Measurements from ENCODE around the gene THRAP3. TPM values are rescaled to one million over a fixed set of nuclear protein-coding genes. Genes with fewer than 3 reads are reported as not detected.

The THRAP3 gene
- total RNA-seq, result 100 to 1,000 TPM; 149 to 182 TPM

DNA sequence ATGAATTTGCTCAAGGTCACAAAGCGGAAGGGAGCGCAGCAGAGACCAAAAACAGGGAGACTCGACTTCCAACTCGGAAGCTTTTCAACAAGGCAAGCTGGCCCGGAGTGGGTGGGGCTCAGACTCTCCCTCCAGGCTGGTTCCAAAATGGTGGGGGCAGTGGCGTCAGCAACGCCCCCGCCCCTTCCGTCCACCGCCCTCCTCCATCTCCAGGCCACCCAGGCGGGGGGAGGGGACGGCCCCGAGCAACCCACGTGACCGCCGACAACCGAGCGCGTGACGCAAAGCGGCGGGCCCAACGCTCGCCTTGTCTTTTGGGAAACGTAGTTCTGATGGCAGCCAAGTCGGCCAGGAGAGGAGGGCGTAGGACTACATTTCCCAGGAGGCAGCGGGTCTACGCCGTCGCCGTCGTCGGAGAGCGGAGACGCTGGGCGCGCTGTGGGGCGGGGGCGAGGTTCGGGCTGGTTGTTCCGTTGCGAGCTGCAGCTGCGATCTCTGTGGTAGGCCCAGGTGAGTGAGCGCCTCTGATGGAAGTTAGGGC is at the start of gene THRAP3:
Gene THRAP3, plus strand, starts transcription at position 448 of the 541 bp plus-strand sequence. CDS start 58,121 bp downstream, outside the sequence.
- Mint-ChIP-seq H3K4me3 (peak within 1 kb of the TSS; percentile 96), H3K27me3 (no peaks in the 10 kb centered on the region), H3K27ac (peak within 1 kb of the TSS; percentile 100), H3K4me1 (peaks cover 28% of the 10 kb centered on the region), H3K9me3 (ENCODE audit: low read depth) (no peaks in the 10 kb centered on the region), H3K36me3 (ENCODE audit: low read depth) (peaks cover 28% of the 10 kb centered on the region)
- DNase-seq (peak; percentile 100), ATAC-seq (peak; percentile 93)
- ChIA-PET POLR2A (interaction anchor here (0.6 to 2.0 kb wide), 14 partner anchors 13 to 455 kb away, joined by 3 to 17 read pairs (median 4); partner anchors contain the start of genes CLSPN, EVA1B, MAP7D1 and MRPS15), CTCF (interaction anchor here (0.5 to 3.1 kb wide), 19 partner anchors 15 to 617 kb away, joined by 3 to 32 read pairs (median 4); partner anchors contain the start of genes SH3D21 and TRAPPC3)
- intact Hi-C loops (cut with DNase I, micrococcal nuclease), result loop anchor here (1.0 to 10.0 kb wide), 20 partner anchors 36 to 1466 kb away; partner anchors contain the start of genes TRAPPC3 (in 2 of the 2), ADPRS (in 1 of the 2), AGO1 (in 1 of the 2) and AGO3 (in 1 of the 2)

- ATAC-seq, result no peak
- DNase-seq, result no peak
- POLR2A ChIA-PET, result no interaction called here
- no peak overlapping the region for H3K4me3 Mint-ChIP-seq
- no peaks in the 10 kb centered on the region for H3K9me3 Mint-ChIP-seq (ENCODE audit: low read depth)
- CTCF ChIA-PET, result interaction anchor here (0.9 to 1.8 kb wide), 2 partner anchors 14 to 49 kb away, joined by 4 read pairs; partner anchors contain the start of gene THRAP3
- intact Hi-C loops (cut with DNase I, micrococcal nuclease), result no loop called here
- peaks cover 46% of the 10 kb centered on the region for H3K36me3 Mint-ChIP-seq (ENCODE audit: low read depth)
- H3K4me1 Mint-ChIP-seq, result peaks cover 13% of the 10 kb centered on the region
- no peak overlapping the region for H3K27ac Mint-ChIP-seq
- no peaks in the 10 kb centered on the region for H3K27me3 Mint-ChIP-seq
Observed at GRCh38 chr1:36174713-36175112, 49.5 kb upstream of the THRAP3 start.

DNA sequence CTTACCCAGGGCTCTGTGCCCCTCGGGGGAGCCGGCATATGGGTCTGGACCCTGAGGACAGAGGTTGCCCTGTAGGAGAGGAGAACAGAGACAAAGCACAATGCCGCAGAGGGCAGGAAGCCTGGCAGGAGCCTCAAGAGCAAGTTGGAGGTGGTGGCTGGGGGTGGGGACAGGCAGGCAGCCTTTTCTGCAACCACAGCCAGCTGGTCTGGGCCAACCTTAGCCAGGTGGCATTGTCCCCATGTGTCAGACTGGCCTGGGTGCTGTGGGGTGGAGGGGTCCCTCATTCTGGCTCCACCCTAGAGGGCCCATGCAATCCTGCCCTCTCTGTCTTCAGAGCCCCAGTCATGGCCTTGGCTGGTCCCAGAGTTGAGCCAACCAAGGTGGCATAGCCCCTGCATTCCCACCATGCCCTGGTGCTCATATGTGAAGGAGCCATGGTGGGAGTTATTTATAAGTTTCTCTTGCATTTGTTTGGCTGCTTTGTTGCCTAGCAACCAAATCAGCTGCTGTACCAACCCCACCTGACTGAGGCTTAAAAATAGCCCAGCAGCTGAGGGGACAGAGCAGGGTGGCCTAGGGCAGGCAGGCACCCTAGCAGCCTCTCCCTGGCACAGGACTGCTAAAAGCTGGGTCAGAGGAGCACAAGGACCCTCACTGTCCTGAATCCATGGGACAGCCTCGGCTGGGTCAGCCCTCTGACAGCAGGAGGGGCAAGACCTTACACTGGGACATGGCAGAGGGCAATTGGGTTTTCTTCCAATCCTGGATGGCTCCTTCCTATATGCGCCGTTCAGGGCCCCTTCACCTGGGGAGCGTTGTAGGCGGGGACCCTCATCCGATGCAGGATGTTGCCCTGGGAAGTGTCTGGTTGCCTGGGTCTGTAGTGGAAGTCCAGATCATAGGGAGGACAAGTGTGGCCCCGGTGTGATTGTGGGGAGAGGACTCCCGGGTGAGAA is 48.8 kb upstream of the THRAP3 start:
- Mint-ChIP-seq H3K4me1 (peaks cover 13% of the 10 kb centered on the region), H3K9me3 (ENCODE audit: low read depth) (no peaks in the 10 kb centered on the region), H3K27me3 (no peaks in the 10 kb centered on the region), H3K36me3 (ENCODE audit: low read depth) (peaks cover 51% of the 10 kb centered on the region), H3K4me3 (no peak overlapping the region), H3K27ac (no peak overlapping the region)
- CTCF ChIA-PET, result interaction anchor here (0.9 kb wide), 1 partner anchor 49 kb away, joined by 4 read pairs; the partner anchor contains the start of gene THRAP3
- POLR2A ChIA-PET, result no interaction called here
- no peak for ATAC-seq
- no peak for DNase-seq
- intact Hi-C loops (cut with DNase I, micrococcal nuclease), result no loop called here

- DNase-seq (no peak), ATAC-seq (no peak)
- Mint-ChIP-seq H3K9me3 (ENCODE audit: low read depth) (no peaks in the 10 kb centered on the region), H3K27me3 (no peaks in the 10 kb centered on the region), H3K4me3 (no peak overlapping the region), H3K27ac (no peak overlapping the region), H3K4me1 (peaks cover 13% of the 10 kb centered on the region), H3K36me3 (ENCODE audit: low read depth) (peaks cover 52% of the 10 kb centered on the region)
- ChIA-PET POLR2A (no interaction called here), CTCF (no interaction called here)
- intact Hi-C loops (cut with DNase I, micrococcal nuclease), result no loop called here
Observed at GRCh38 chr1:36176106-36176949, 47.9 kb upstream of the THRAP3 start.

- Mint-ChIP-seq H3K4me1 (peaks cover 8% of the 10 kb centered on the region), H3K9me3 (ENCODE audit: low read depth) (no peaks in the 10 kb centered on the region), H3K27me3 (no peaks in the 10 kb centered on the region), H3K4me3 (no peak overlapping the region), H3K36me3 (ENCODE audit: low read depth) (peaks cover 44% of the 10 kb centered on the region), H3K27ac (no peak overlapping the region)
- ChIA-PET POLR2A (interaction anchor here (0.9 kb wide), 1 partner anchor 29 kb away, joined by 3 read pairs; no protein-coding TSS in a partner anchor), CTCF (interaction anchor here (0.5 kb wide), 1 partner anchor 14 kb away, joined by 3 read pairs; no protein-coding TSS in a partner anchor)
- intact Hi-C loops (cut with DNase I, micrococcal nuclease), result no loop called here
- ATAC-seq, result no peak
- no peak for DNase-seq
Observed at GRCh38 chr1:36177589-36178431, 46.4 kb upstream of the THRAP3 start.

- POLR2A ChIA-PET, result no interaction called here
- no peaks in the 10 kb centered on the region for H3K27me3 Mint-ChIP-seq
- intact Hi-C loops (cut with DNase I, micrococcal nuclease), result no loop called here
- no peak for DNase-seq
- H3K9me3 Mint-ChIP-seq (ENCODE audit: low read depth), result no peaks in the 10 kb centered on the region
- peaks cover 38% of the 10 kb centered on the region for H3K36me3 Mint-ChIP-seq (ENCODE audit: low read depth)
- no peak overlapping the region for H3K4me3 Mint-ChIP-seq
- no peak overlapping the region for H3K27ac Mint-ChIP-seq
- no peak for ATAC-seq
- H3K4me1 Mint-ChIP-seq, result peaks cover 3% of the 10 kb centered on the region
- CTCF ChIA-PET, result no interaction called here
Observed at GRCh38 chr1:36178471-36179219, 45.6 kb upstream of the THRAP3 start.

GRCh38 chr1:36179220-36179600 is 45.0 kb upstream of the THRAP3 start:
- no peak for DNase-seq
- no peak for ATAC-seq
- Mint-ChIP-seq H3K4me3 (no peak overlapping the region), H3K36me3 (ENCODE audit: low read depth) (peaks cover 34% of the 10 kb centered on the region), H3K27ac (no peak overlapping the region), H3K9me3 (ENCODE audit: low read depth) (no peaks in the 10 kb centered on the region), H3K27me3 (no peaks in the 10 kb centered on the region), H3K4me1 (no peaks in the 10 kb centered on the region)
- ChIA-PET CTCF (interaction anchor here (1.4 kb wide), 1 partner anchor 30 kb away, joined by 5 read pairs; the partner anchor contains the start of gene TRAPPC3), POLR2A (no interaction called here)
- intact Hi-C loops (cut with DNase I, micrococcal nuclease), result no loop called here

DNA sequence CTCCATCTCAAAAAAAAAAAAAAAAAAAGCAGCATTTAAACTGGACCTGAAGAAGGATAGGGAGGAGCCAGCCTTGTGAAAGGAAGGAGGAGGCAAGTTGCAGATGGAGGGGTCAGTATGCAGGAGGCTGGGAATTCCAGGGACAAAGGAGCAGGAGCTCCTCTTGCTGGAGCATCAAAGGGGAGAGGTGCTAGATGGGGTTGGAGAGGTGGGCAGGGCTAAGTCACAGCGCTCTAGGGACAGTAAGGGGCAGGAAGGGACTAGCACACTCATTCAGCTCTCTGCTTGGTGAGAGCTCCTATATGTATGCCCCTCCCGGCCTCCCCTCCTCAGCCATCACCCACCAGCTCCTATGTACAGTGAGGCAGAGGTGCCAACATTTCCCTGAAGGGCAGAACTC is 41.5 kb upstream of the THRAP3 start:
- no peaks in the 10 kb centered on the region for H3K4me1 Mint-ChIP-seq
- intact Hi-C loops (cut with DNase I, micrococcal nuclease), result no loop called here
- POLR2A ChIA-PET, result interaction anchor here (1.8 kb wide), 1 partner anchor 33 kb away, joined by 9 read pairs; no protein-coding TSS in a partner anchor
- no peaks in the 10 kb centered on the region for H3K9me3 Mint-ChIP-seq (ENCODE audit: low read depth)
- peaks cover 24% of the 10 kb centered on the region for H3K36me3 Mint-ChIP-seq (ENCODE audit: low read depth)
- peak; percentile 34 for ATAC-seq
- H3K27me3 Mint-ChIP-seq, result no peaks in the 10 kb centered on the region
- CTCF ChIA-PET, result interaction anchor here (0.8 to 1.2 kb wide), 3 partner anchors 14 to 103 kb away, joined by 3 to 8 read pairs (median 3); no protein-coding TSS in a partner anchor
- no peak overlapping the region for H3K4me3 Mint-ChIP-seq
- no peak overlapping the region for H3K27ac Mint-ChIP-seq
- no peak for DNase-seq

DNA sequence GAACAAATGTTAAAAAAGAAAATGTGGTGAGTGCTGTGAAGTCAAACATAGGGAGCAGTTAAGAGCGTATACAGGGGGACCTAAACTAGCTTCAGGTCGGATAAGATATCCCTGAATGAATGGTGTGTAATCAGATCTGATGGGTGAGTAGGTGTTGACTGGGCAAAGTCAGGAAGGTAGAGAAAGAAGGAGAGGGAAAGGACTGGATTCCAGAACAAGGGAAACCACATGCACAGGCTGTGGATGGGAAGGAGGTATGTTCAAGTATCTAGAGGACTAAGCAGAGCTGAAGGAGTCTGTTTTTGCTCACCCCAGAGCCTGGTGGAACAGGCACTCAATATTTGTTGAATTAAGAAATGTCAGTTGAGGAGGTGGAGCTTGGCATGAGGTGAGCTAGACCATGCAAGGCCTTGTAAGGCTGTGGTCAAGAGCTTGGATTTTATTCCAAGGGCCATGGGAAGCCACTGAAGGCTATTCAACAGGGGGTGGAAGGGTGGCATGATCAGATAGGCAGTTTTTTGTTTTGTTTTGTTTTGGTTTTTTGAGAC is 40.9 kb upstream of the THRAP3 start:
- intact Hi-C loops (cut with DNase I, micrococcal nuclease), result no loop called here

More for the DNA sequence above, 40.9 kb upstream of the THRAP3 start:
- ChIA-PET CTCF (interaction anchor here (0.8 to 1.3 kb wide), 4 partner anchors 15 to 102 kb away, joined by 3 to 8 read pairs (median 3); no protein-coding TSS in a partner anchor), POLR2A (interaction anchor here (0.5 to 1.8 kb wide), 2 partner anchors 33 to 45 kb away, joined by 3 to 9 read pairs; no protein-coding TSS in a partner anchor)
- no peaks in the 10 kb centered on the region for H3K9me3 Mint-ChIP-seq (ENCODE audit: low read depth)
- H3K27ac Mint-ChIP-seq, result peak overlapping the region; percentile 67
- H3K36me3 Mint-ChIP-seq (ENCODE audit: low read depth), result peaks cover 23% of the 10 kb centered on the region
- ATAC-seq, result no peak
- H3K27me3 Mint-ChIP-seq, result no peaks in the 10 kb centered on the region
- H3K4me1 Mint-ChIP-seq, result peaks cover 4% of the 10 kb centered on the region
- DNase-seq, result no peak
- no peak overlapping the region for H3K4me3 Mint-ChIP-seq
